ENCODE data around the gene PPBP. TPM values are rescaled to one million over a fixed set of nuclear protein-coding genes. Genes with fewer than 3 reads are reported as not detected.

PPBP gene
- polyA plus RNA-seq, 1 of the 3 experiments (the other 2 are of a cell fraction), result not detected

Small RNAs within 50 kb of the gene (small RNA-seq; reads per million reads assigned to genes)
- gene RN7SL218P, result 0 reads per million in 7 experiments

Other genes starting within 250 kb of the PPBP start
- 6.0 and 7.7 TPM in 2 replicates for gene CXCL8, start 247.6 kb downstream of the PPBP start, polyA plus RNA-seq (2012; rRNA removed)
- gene CXCL6, start 151.5 kb downstream of the PPBP start, polyA plus RNA-seq (2012; rRNA removed), result 0.02 and 0.03 TPM in 2 replicates
- gene PF4V1, start 134.9 kb downstream of the PPBP start, polyA plus RNA-seq (2012; rRNA removed), result not detected in 2 replicates
- gene CXCL1, start 118.8 kb downstream of the PPBP start, polyA plus RNA-seq (2012; rRNA removed), result 0.06 and 0.12 TPM in 2 replicates
- gene PF4, start 6.2 kb downstream of the PPBP start, polyA plus RNA-seq (2012; rRNA removed), result not detected in 2 replicates
- 0.02 and 0.03 TPM in 2 replicates for gene CXCL5, start 10.5 kb upstream of the PPBP start, polyA plus RNA-seq (2012; rRNA removed)
- gene CXCL3, start 50.5 kb upstream of the PPBP start, polyA plus RNA-seq (2012; rRNA removed), result 0.31 and 0.34 TPM in 2 replicates
- 20.9 and 33.7 TPM in 2 replicates for gene CXCL2, start 111.0 kb upstream of the PPBP start, polyA plus RNA-seq (2012; rRNA removed)
- gene MTHFD2L, start 169.9 kb upstream of the PPBP start, polyA plus RNA-seq (2012; rRNA removed), result 4.8 and 8.2 TPM in 2 replicates